ENCODE measurements around the gene BUD23. TPM values are rescaled to one million over a fixed set of nuclear protein-coding genes. Genes with fewer than 3 reads are reported as not detected.

The BUD23 gene, protein sequence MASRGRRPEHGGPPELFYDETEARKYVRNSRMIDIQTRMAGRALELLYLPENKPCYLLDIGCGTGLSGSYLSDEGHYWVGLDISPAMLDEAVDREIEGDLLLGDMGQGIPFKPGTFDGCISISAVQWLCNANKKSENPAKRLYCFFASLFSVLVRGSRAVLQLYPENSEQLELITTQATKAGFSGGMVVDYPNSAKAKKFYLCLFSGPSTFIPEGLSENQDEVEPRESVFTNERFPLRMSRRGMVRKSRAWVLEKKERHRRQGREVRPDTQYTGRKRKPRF
- 59.0 and 76.0 TPM in 2 replicates for total RNA-seq

DNA sequence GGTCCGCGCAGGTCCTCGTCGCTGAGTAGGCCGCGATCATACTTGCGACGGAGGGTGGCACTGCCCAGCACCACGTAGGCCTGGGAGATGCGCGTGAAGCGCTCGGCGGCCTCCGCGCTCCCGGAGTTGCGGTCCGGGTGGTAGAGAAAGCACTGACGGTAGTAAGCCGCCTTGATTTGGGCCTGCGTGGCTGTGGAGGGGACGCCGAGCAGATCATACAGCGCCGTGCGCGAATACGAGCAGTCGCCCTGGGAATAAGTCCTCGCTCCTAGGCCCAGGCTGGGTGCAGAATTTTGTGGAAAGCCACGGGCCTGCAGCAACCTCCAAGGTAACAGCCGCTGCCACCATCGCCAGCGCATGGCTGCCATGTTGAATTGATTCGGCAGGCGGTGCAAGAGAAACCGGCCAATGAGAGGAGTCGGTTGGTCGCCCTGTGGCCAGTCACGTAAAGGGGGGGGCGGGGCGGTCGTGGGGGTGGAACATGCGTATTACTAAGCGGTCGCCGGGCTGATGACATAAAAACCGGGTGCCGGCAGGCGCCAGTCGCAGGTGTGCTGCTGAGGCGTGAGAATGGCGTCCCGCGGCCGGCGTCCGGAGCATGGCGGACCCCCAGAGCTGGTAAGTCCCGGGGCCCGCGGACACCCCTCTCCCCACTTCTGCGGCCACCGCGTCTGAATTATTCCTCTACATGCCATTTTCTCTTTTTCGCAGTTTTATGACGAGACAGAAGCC is at the start of gene BUD23, which contains the start of gene DNAJC30:
Gene BUD23 (plus strand): TSS at position 542 of the 732 bp plus-strand sequence. CDS start 29 bp downstream, at position 571.
Gene DNAJC30 (minus strand): TSS at position 398 of the 732 bp plus-strand sequence. CDS start 30 bp downstream, at position 368.

DNA sequence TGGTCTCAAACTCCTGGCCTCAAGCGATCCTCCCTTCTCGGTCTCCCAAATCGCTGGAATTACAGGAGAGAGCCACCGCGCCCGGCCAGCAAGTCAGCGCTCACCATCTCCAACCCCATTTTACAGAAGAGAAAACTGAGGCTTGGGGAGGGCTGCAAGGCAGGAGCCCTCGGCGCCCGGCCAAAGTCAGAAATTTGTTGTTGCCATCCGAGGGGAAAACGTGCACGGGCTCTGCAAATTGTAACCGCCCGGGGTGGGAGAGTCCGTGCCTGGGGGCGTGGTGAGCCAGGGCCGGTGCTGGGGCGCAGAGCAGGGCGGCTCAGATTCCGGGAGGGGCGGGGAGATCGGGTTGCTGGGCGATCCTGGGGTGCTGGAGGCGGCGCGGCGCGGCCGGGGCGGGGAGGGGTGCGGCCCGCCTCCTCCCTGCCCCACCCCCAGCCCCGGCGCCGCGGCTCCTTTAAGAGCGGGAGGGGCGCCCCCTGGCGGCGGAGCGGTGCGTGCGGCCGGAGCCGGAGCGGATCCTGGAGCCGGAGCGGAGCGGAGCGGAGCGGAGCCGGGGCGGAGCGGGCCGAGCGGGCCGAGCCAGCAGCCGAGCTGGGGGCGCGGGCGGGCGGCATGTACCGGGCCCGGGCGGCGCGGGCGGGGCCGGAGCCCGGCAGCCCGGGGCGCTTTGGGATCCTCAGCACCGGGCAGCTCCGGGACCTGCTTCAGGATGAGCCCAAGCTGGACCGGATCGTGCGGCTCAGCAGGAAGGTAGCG is 15.9 kb upstream of the BUD23 start, which contains the start of gene VPS37D:
Gene VPS37D (plus strand): TSS at position 488 of the 759 bp plus-strand sequence. CDS start 128 bp downstream, at position 616.

DNA sequence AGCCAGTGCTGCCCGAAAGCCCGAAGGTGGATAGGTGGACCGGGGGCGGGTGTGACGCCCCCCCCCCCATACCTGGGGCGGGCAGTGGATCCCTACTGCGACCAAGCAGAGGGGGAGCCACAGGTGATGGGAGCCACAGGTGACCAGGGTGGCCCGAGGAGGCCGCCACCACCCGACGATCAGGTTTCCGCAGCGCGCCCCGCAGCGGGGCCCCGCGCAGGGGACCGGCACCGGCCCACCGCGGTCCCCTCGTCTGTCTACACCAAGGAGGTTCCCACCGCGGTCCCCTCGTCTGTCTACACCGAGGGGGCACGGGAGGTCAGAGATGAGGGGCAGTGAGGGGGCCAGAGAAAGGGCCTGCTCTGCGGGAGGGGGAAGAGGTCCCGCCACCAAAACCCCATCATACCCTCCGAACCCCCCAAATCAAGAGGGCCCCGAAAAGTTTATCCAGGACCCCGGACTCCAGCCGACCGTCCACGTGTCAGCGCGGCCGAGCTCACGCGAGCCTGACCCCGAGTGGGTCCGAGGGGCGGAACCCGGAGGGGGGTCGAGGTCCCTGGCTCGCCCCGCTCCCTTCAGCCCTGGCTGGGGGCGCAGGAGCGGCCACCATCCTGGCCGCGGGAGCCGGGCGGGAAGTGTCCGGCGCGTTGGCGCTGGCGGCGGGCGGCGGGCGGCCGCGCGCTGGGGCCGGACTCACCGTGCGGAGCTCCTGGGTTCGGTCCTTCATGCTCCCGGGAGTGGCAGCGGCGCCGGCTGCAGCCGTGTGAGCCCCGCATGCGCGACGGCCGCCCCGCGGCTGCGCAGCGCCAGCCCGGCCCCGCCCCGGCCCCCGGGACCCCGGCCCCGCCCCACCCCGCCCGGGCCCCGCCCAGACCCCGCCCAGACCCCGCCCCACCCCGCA is 35.8 kb downstream of the BUD23 start, which contains the start of gene STX1A:
Gene STX1A (minus strand): TSS at position 765 of the 901 bp plus-strand sequence. CDS start 38 bp downstream, at position 727.

GRCh38 chr7:73738612-73739386 is 55.4 kb downstream of the BUD23 start, which contains the start of gene ABHD11:
ABHD11 (minus strand) TSS chr7:73738802; CDS start chr7:73738770, 32 bp downstream.

Other genes with a start within 250 kb of the BUD23 start
- gene FZD9, start 249.8 kb upstream of the BUD23 start, total RNA-seq: 1.1 and 1.6 TPM in 2 replicates
- 43.5 and 58.8 TPM in 2 replicates for gene BAZ1B, start 161.3 kb upstream of the BUD23 start, total RNA-seq
- 20.1 and 24.0 TPM in 2 replicates for gene BCL7B, start 125.9 kb upstream of the BUD23 start, total RNA-seq
- 77.0 and 84.0 TPM in 2 replicates for gene TBL2, start 105.0 kb upstream of the BUD23 start, total RNA-seq
- not detected in 2 replicates for gene MLXIPL, start 59.1 kb upstream of the BUD23 start, total RNA-seq
- 2.9 and 4.2 TPM in 2 replicates for gene VPS37D, start 15.8 kb upstream of the BUD23 start, total RNA-seq
- gene DNAJC30, start 144 bp upstream of the BUD23 start, total RNA-seq: 1.3 and 1.8 TPM in 2 replicates
- 7.4 and 21.1 TPM in 2 replicates for gene STX1A, start 36.1 kb downstream of the BUD23 start, total RNA-seq
- 9.7 and 11.6 TPM in 2 replicates for gene ABHD11, start 55.2 kb downstream of the BUD23 start, total RNA-seq
- gene CLDN3, start 86.7 kb downstream of the BUD23 start, total RNA-seq: 0.30 and 0.32 TPM in 2 replicates
- 0.46 TPM in 1 of 2 replicates, not detected in the other for gene CLDN4, start 147.4 kb downstream of the BUD23 start, total RNA-seq
- gene METTL27, start 158.9 kb downstream of the BUD23 start, total RNA-seq: 0.97 and 1.7 TPM in 2 replicates
- not detected in 2 replicates for gene TMEM270, start 177.6 kb downstream of the BUD23 start, total RNA-seq